Epidermal melanocyte (primary cell): Measurements from ENCODE around the gene SRCAP.

Experiments used
- DNase-seq: peaks from one replicate; pipeline ENCODE4 v3.0.0; 2011; ENCODE audit warnings: low spot score; ENCODE audit not compliant: insufficient read length

Gene SRCAP

GRCh38 chr16:30756781-30757100, 57.8 kb downstream of the SRCAP start:
- DNase-seq = no peak

- no peak for DNase-seq
These were observed 58.3 kb downstream of the SRCAP start for GRCh38 chr16:30757316-30757715.

- DNase-seq = no peak
These were observed 60.1 kb downstream of the SRCAP start for GRCh38 chr16:30758988-30759491.

GRCh38 chr16:30760001-30760559, 61.1 kb downstream of the SRCAP start:
- DNase-seq = no peak

GRCh38 chr16:30760577-30761426, 61.8 kb downstream of the SRCAP start:
- DNase-seq = no peak

- no peak for DNase-seq
These were observed 62.5 kb downstream of the SRCAP start for GRCh38 chr16:30761427-30761927.

GRCh38 chr16:30761928-30762902, 63.2 kb downstream of the SRCAP start, which contains the start of the genes CFAP119 and RNF40:
Gene CFAP119, minus strand, starts transcription at chr16:30762062. Its CDS starts 314 bp downstream, at chr16:30761748.
Gene RNF40, plus strand, starts transcription at chr16:30762322. Its CDS starts 224 bp downstream, at chr16:30762546.
- peak; percentile 100 for DNase-seq

GRCh38 chr16:30762991-30763725, 64.2 kb downstream of the SRCAP start:
- DNase-seq = no peak

- DNase-seq = no peak
These were observed 65.1 kb downstream of the SRCAP start for GRCh38 chr16:30764086-30764485.

GRCh38 chr16:30764816-30765465, 66.0 kb downstream of the SRCAP start:
- no peak for DNase-seq

GRCh38 chr16:30766206-30766932, 67.4 kb downstream of the SRCAP start:
- DNase-seq = no peak

GRCh38 chr16:30766933-30767284, 67.9 kb downstream of the SRCAP start:
- no peak for DNase-seq

- no peak for DNase-seq
These were observed 68.9 kb downstream of the SRCAP start for GRCh38 chr16:30767767-30768465.

- no peak for DNase-seq
These were observed 69.7 kb downstream of the SRCAP start for GRCh38 chr16:30768583-30769181.

GRCh38 chr16:30769379-30770089, 70.6 kb downstream of the SRCAP start:
- DNase-seq = no peak

- DNase-seq = no peak
These were observed 72.8 kb downstream of the SRCAP start for GRCh38 chr16:30771726-30772125.

GRCh38 chr16:30773826-30774225, 74.9 kb downstream of the SRCAP start:
- no peak for DNase-seq
